ENCODE measurements around the gene SESN2. TPM values are rescaled to one million over a fixed set of nuclear protein-coding genes. Genes with fewer than 3 reads are reported as not detected.

SESN2 gene, protein sequence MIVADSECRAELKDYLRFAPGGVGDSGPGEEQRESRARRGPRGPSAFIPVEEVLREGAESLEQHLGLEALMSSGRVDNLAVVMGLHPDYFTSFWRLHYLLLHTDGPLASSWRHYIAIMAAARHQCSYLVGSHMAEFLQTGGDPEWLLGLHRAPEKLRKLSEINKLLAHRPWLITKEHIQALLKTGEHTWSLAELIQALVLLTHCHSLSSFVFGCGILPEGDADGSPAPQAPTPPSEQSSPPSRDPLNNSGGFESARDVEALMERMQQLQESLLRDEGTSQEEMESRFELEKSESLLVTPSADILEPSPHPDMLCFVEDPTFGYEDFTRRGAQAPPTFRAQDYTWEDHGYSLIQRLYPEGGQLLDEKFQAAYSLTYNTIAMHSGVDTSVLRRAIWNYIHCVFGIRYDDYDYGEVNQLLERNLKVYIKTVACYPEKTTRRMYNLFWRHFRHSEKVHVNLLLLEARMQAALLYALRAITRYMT
- 19.4 TPM for total RNA-seq
- polyA plus RNA-seq (ENCODE audit: insufficient read depth, low read depth, low replicate concordance) = 22.7 TPM
- long read RNA-seq, donor 1, partial matches to known transcripts = 0 of 4 reads
- long read RNA-seq, donor 1, other reads (novel, unspliced or antisense) = 0 of 4 reads
- long read RNA-seq, donor 2, transcript SESN2-201 (10 exons, 3,453 nt) = major isoform, 9 of 22 reads
- long read RNA-seq, donor 2, partial matches to known transcripts = 13 of 22 reads
- long read RNA-seq, donor 2, other reads (novel, unspliced or antisense) = 0 of 22 reads
- long read RNA-seq, donor 3, partial matches to known transcripts = 0 of 2 reads
- long read RNA-seq, donor 3, other reads (novel, unspliced or antisense) = 0 of 2 reads
- long read RNA-seq, donor 4, transcript SESN2-201 (10 exons, 3,453 nt) = major isoform, 5 of 5 reads
- long read RNA-seq, donor 4, partial matches to known transcripts = 0 of 5 reads
- long read RNA-seq, donor 4, other reads (novel, unspliced or antisense) = 0 of 5 reads
- long read RNA-seq, donor 5 = 0 reads
- long read RNA-seq, donor 6, partial matches to known transcripts = 0 of 1 reads
- long read RNA-seq, donor 6, other reads (novel, unspliced or antisense) = 0 of 1 reads
- long read RNA-seq, donor 7, transcript SESN2-201 (10 exons, 3,453 nt) = major isoform, 24 of 44 reads
- long read RNA-seq, donor 7, partial matches to known transcripts = 16 of 44 reads
- long read RNA-seq, donor 7, other reads (novel, unspliced or antisense) = 4 of 44 reads
- long read RNA-seq, donor 8, transcript SESN2-201 (10 exons, 3,453 nt) = major isoform, 6 of 6 reads
- long read RNA-seq, donor 8, partial matches to known transcripts = 0 of 6 reads
- long read RNA-seq, donor 8, other reads (novel, unspliced or antisense) = 0 of 6 reads
- long read RNA-seq, donor 9, partial matches to known transcripts = 0 of 3 reads
- long read RNA-seq, donor 9, other reads (novel, unspliced or antisense) = 0 of 3 reads
- long read RNA-seq, donor 10, transcript SESN2-201 (10 exons, 3,453 nt) = major isoform, 5 of 21 reads
- long read RNA-seq, donor 10, partial matches to known transcripts = 16 of 21 reads
- long read RNA-seq, donor 10, other reads (novel, unspliced or antisense) = 0 of 21 reads

DNA sequence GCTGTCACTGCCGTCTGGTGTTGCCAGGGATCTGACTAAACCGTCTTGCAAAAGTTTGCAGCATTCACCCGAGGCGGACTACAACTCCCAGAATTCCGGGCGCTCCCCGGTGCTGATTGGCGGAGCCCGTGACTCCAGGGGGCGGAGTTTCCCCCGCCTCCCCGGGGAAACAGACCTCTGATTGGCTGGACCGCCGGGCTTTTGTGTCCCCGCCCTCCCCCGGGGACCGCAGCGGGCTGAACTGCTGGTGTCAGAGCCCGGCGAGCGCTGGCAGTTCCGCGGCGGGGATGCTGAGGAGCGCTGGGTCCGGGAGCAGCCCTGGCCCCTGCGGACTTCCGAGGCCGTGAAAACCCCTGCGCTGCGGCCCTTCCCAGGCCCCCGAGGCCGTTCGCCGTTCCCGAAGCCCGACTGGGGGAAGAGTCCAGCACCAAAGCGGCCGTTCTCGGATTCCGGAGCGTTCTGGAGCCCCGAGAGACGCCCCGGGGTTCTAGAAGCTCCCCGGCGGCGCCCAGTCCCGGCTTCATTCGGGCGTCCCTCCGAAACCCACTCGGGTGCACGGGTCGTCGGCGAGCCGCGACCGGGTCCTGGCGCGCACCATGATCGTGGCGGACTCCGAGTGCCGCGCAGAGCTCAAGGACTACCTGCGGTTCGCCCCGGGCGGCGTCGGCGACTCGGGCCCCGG is at the start of gene SESN2:
Gene SESN2, plus strand, starts transcription at position 267 of the 682 bp plus-strand sequence. Its CDS starts 330 bp downstream, at position 597.
- peak within 1 kb of the TSS; percentile 60 to 88 (median 87) for H3K4me3 ChIP-seq (ENCODE audit: low read length in 3 of 3)
- H3K27me3 ChIP-seq (ENCODE audit: control insufficient read depth, insufficient read depth, low read length) = no peaks in the 10 kb centered on the region
- DNase-seq (peak; percentile 99 to 100 (median 99)), FAIRE-seq (peak; percentile 93)
- intact Hi-C loops (cut with DNase I) = no loop called here
- peak within 1 kb of the TSS; percentile 76 to 87 for H3K27ac ChIP-seq (ENCODE audit: low read depth in 2 of 2, low read length in 2 of 2)
- peak within 1 kb of the TSS in 2 of 3 donors; percentile 73 to 75 for H3K9ac ChIP-seq (ENCODE audit: low read length in 3 of 3)
- no peaks in the 10 kb centered on the region for H3K36me3 ChIP-seq (ENCODE audit: control insufficient read depth in 2 of 3, insufficient read depth in 3 of 3, low read length in 3 of 3)
- no peaks in the 10 kb centered on the region for H3K9me3 ChIP-seq (ENCODE audit: control insufficient read depth in 2 of 3, insufficient read depth in 1 of 3, low read length in 3 of 3)
- peaks cover 0 to 11% (median 5%) of the 10 kb centered on the region in 3 donors for H3K4me1 ChIP-seq (ENCODE audit: control insufficient read depth in 2 of 3, insufficient read depth in 2 of 3, low read depth in 1 of 3, low read length in 3 of 3)
- TF ChIP-seq, protein P1, sequence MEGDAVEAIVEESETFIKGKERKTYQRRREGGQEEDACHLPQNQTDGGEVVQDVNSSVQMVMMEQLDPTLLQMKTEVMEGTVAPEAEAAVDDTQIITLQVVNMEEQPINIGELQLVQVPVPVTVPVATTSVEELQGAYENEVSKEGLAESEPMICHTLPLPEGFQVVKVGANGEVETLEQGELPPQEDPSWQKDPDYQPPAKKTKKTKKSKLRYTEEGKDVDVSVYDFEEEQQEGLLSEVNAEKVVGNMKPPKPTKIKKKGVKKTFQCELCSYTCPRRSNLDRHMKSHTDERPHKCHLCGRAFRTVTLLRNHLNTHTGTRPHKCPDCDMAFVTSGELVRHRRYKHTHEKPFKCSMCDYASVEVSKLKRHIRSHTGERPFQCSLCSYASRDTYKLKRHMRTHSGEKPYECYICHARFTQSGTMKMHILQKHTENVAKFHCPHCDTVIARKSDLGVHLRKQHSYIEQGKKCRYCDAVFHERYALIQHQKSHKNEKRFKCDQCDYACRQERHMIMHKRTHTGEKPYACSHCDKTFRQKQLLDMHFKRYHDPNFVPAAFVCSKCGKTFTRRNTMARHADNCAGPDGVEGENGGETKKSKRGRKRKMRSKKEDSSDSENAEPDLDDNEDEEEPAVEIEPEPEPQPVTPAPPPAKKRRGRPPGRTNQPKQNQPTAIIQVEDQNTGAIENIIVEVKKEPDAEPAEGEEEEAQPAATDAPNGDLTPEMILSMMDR (IDR thresholded peaks at IDR 0.05; ENCODE audit: borderline replicate concordance, extremely low read depth, insufficient read depth) = no peak

DNA sequence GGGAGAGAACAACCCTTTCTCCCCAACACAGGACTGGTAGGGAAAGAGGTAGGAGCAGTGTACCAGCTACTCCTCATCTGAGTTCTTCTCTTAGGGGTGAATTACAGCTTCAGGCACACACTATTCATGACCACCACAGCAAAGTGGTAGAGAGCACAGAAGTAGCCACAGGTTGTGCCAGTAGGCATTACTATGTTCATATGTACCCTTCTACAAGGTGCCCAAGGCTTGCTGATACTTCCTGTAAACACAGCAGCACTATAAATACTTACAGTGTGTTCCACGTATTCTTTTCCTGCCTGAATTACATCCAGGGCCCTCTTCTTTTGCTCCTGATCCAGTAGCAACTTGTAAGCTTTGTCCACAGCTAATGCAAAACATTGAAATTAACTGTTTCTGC is 49.6 kb upstream of the SESN2 start:
- intact Hi-C loops (cut with DNase I) = loop anchor here (10.0 kb wide), 1 partner anchor 105 kb away; no protein-coding TSS in a partner anchor
- H3K36me3 ChIP-seq (ENCODE audit: control insufficient read depth in 2 of 3, insufficient read depth in 3 of 3, low read length in 3 of 3) = peaks cover 2 to 22% (median 20%) of the 10 kb centered on the region in 3 donors
- no peak for FAIRE-seq

More for the DNA sequence above, 49.6 kb upstream of the SESN2 start:
- DNase-seq = no peak
- TF ChIP-seq, protein P1 (IDR thresholded peaks at IDR 0.05; ENCODE audit: borderline replicate concordance, extremely low read depth, insufficient read depth) = no peak
- Histone ChIP-seq H3K27ac (ENCODE audit: low read depth in 2 of 2, low read length in 2 of 2) (no peak overlapping the region), H3K4me3 (ENCODE audit: low read length in 3 of 3) (no peak overlapping the region), H3K9me3 (ENCODE audit: control insufficient read depth in 2 of 3, insufficient read depth in 1 of 3, low read length in 3 of 3) (no peaks in the 10 kb centered on the region), H3K9ac (ENCODE audit: low read length in 3 of 3) (no peak overlapping the region), H3K27me3 (ENCODE audit: control insufficient read depth, insufficient read depth, low read length) (no peaks in the 10 kb centered on the region), H3K4me1 (ENCODE audit: control insufficient read depth in 2 of 3, insufficient read depth in 2 of 3, low read depth in 1 of 3, low read length in 3 of 3) (no peaks in the 10 kb centered on the region)
